ENCODE data around the gene VSIG2. TPM values are rescaled to one million over a fixed set of nuclear protein-coding genes. Genes with fewer than 3 reads are reported as not detected.

Gene VSIG2
- total and polyA plus RNA-seq, 10 of the 15 experiments (the other 5 are each of a cell fraction or from before 2014, with no cell fraction given), result 0.13 to 0.31 (median 0.15) TPM; not detected in 5

DNA sequence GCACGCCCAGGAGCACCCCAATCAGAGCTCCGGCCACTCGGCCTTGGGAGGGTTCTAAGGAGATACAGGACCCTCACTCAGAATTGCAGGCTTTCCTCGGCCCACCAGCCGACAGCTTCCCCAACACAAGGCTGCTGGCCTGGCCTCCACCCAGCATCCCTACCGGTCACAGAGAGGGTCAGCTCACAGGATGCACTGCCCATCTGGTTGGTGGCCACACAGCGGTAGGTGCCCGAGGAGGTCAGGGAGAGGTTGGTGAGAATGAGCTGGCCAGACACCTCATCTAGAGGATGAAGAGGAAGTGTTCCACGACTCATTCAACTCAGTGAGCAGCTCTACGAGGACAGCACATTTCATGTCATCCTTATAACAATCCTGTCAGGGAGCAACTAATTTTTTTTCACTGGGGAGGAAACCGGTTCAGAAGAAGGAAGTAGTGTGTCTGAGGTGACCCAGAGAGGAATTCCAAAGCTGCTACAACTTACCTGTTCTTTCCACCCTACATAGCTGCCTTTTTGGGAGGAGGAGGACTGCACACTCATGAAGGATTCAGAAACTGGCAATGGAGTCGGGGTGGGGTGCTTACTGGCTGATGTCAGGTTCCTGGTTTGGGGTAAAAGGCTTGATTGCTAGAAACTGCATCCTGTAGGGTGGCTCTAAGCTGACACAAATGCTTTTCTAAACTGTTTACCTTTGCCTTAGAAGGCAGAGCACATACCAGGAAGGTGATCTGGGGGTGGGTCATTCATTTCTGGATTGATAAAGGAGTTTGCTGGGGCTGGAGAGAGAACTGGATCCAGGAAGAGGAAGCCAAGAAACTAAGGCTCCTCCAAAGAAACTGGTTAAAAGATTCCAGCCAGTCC, 3.3 kb downstream of the VSIG2 start (continued):
- TF ChIP-seq, protein P1, sequence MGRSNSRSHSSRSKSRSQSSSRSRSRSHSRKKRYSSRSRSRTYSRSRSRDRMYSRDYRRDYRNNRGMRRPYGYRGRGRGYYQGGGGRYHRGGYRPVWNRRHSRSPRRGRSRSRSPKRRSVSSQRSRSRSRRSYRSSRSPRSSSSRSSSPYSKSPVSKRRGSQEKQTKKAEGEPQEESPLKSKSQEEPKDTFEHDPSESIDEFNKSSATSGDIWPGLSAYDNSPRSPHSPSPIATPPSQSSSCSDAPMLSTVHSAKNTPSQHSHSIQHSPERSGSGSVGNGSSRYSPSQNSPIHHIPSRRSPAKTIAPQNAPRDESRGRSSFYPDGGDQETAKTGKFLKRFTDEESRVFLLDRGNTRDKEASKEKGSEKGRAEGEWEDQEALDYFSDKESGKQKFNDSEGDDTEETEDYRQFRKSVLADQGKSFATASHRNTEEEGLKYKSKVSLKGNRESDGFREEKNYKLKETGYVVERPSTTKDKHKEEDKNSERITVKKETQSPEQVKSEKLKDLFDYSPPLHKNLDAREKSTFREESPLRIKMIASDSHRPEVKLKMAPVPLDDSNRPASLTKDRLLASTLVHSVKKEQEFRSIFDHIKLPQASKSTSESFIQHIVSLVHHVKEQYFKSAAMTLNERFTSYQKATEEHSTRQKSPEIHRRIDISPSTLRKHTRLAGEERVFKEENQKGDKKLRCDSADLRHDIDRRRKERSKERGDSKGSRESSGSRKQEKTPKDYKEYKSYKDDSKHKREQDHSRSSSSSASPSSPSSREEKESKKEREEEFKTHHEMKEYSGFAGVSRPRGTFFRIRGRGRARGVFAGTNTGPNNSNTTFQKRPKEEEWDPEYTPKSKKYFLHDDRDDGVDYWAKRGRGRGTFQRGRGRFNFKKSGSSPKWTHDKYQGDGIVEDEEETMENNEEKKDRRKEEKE (IDR thresholded peaks at IDR 0.05), result no peak
- TF ChIP-seq PAX5 (IDR thresholded peaks at IDR 0.05; ENCODE audit: borderline replicate concordance, low read depth, low read length) (no peak), SUPT20H (IDR thresholded peaks at IDR 0.05; ENCODE audit: borderline replicate concordance, control insufficient read depth, low read depth, low read length) (no peak), MXI1 (IDR thresholded peaks at IDR 0.05; ENCODE audit: low read depth, low read length) (no peak), FOS (IDR thresholded peaks at IDR 0.05; ENCODE audit: borderline replicate concordance, extremely low read depth, insufficient read length) (no peak), FOXM1 (IDR thresholded peaks at IDR 0.05; ENCODE audit: low read depth, low read length) (no peak), SRF (IDR thresholded peaks at IDR 0.05; ENCODE audit: low read depth in 2 of 2, low read length in 2 of 2) (no peak), PAX8 (IDR thresholded peaks at IDR 0.05) (no peak), SIN3A (IDR thresholded peaks at IDR 0.05; ENCODE audit: low read depth, low read length) (no peak), RB1 (IDR thresholded peaks at IDR 0.05; ENCODE audit: borderline replicate concordance) (no peak), ZSCAN29 (IDR thresholded peaks at IDR 0.05) (no peak)
- TF ChIP-seq, protein P2, sequence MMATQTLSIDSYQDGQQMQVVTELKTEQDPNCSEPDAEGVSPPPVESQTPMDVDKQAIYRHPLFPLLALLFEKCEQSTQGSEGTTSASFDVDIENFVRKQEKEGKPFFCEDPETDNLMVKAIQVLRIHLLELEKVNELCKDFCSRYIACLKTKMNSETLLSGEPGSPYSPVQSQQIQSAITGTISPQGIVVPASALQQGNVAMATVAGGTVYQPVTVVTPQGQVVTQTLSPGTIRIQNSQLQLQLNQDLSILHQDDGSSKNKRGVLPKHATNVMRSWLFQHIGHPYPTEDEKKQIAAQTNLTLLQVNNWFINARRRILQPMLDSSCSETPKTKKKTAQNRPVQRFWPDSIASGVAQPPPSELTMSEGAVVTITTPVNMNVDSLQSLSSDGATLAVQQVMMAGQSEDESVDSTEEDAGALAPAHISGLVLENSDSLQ (IDR thresholded peaks at IDR 0.05), result no peak
- TF ChIP-seq, protein P3, sequence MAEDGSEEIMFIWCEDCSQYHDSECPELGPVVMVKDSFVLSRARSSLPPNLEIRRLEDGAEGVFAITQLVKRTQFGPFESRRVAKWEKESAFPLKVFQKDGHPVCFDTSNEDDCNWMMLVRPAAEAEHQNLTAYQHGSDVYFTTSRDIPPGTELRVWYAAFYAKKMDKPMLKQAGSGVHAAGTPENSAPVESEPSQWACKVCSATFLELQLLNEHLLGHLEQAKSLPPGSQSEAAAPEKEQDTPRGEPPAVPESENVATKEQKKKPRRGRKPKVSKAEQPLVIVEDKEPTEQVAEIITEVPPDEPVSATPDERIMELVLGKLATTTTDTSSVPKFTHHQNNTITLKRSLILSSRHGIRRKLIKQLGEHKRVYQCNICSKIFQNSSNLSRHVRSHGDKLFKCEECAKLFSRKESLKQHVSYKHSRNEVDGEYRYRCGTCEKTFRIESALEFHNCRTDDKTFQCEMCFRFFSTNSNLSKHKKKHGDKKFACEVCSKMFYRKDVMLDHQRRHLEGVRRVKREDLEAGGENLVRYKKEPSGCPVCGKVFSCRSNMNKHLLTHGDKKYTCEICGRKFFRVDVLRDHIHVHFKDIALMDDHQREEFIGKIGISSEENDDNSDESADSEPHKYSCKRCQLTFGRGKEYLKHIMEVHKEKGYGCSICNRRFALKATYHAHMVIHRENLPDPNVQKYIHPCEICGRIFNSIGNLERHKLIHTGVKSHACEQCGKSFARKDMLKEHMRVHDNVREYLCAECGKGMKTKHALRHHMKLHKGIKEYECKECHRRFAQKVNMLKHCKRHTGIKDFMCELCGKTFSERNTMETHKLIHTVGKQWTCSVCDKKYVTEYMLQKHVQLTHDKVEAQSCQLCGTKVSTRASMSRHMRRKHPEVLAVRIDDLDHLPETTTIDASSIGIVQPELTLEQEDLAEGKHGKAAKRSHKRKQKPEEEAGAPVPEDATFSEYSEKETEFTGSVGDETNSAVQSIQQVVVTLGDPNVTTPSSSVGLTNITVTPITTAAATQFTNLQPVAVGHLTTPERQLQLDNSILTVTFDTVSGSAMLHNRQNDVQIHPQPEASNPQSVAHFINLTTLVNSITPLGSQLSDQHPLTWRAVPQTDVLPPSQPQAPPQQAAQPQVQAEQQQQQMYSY (CRISPR knock-in tag; IDR thresholded peaks at IDR 0.05), result no peak
